ENCODE results near the gene CST7. TPM values are rescaled to one million over a fixed set of nuclear protein-coding genes. Genes with fewer than 3 reads are reported as not detected.

Gene CST7
- polyA plus RNA-seq, 12 donors, result 0.35 to 2.3 (median 0.67) TPM; not detected in 2

GRCh38 chr20:24984961-24985640, 36.0 kb downstream of the CST7 start:
- no peak for DNase-seq

- DNase-seq, result peak; percentile 14
Observed at GRCh38 chr20:24985802-24986201, 36.7 kb downstream of the CST7 start.

- no peak for DNase-seq
Observed at GRCh38 chr20:24986436-24987015, 37.5 kb downstream of the CST7 start.

GRCh38 chr20:24987244-24987643, 38.2 kb downstream of the CST7 start:
- DNase-seq, result no peak

- no peak for DNase-seq
Observed at GRCh38 chr20:24987873-24988835, 39.1 kb downstream of the CST7 start.

- DNase-seq, result no peak
Observed at GRCh38 chr20:24989162-24989561, 40.1 kb downstream of the CST7 start.

- DNase-seq, result no peak
Observed at GRCh38 chr20:24990810-24991252, 41.8 kb downstream of the CST7 start.

- DNase-seq, result no peak
Observed at GRCh38 chr20:24991897-24992486, 42.9 kb downstream of the CST7 start.

- peak; percentile 97 for DNase-seq
Observed at GRCh38 chr20:24992487-24993205, 43.6 kb downstream of the CST7 start, which contains the start of gene APMAP. APMAP (minus strand) TSS chr20:24992751; CDS start chr20:24992688, 63 bp downstream.

GRCh38 chr20:24993337-24994185, 44.5 kb downstream of the CST7 start:
- DNase-seq, result peak; percentile 42

- no peak for DNase-seq
Observed at GRCh38 chr20:24994186-24994465, 45.1 kb downstream of the CST7 start.

- DNase-seq, result peak; percentile 86
Observed at GRCh38 chr20:24994470-24995368, 45.6 kb downstream of the CST7 start.

GRCh38 chr20:24995741-24996448, 46.8 kb downstream of the CST7 start:
- DNase-seq, result no peak

GRCh38 chr20:24996449-24997377, 47.6 kb downstream of the CST7 start:
- no peak for DNase-seq

- no peak for DNase-seq
Observed at GRCh38 chr20:24998121-24998520, 49.1 kb downstream of the CST7 start.

GRCh38 chr20:24998631-24999445, 49.8 kb downstream of the CST7 start:
- no peak for DNase-seq

GRCh38 chr20:24999568-24999967, 50.5 kb downstream of the CST7 start:
- DNase-seq, result no peak
